MCF 10A (cell line): ENCODE data around the gene SAG. TPM values are rescaled to one million over a fixed set of nuclear protein-coding genes. Genes with fewer than 3 reads are reported as not detected.

Experiments
- BruUV-seq: library from RNA; stranded (reverse); fragments of 400-500 nt; replicated peaks from 2 replicates; lab custom pipeline; 2021; lab: Mats Ljungman, UMichigan
- CTCF ChIA-PET: fragments of 300-600 bp; sonication (Branson Sonifier 250); formaldehyde crosslinking; extraction: SDS; loops from one replicate; lab custom pipeline; 2021; ENCODE audit warnings: antibody characterized with exemption, inconsistent platforms; lab: Yijun Ruan, JAX
- POLR2A ChIA-PET: fragments of 300-600, 350-650 bp; sonication (Branson Sonifier 250); formaldehyde crosslinking; extraction: SDS; loops from one replicate; lab custom pipeline; 2020; ENCODE audit warnings: antibody characterized with exemption, inconsistent platforms; lab: Yijun Ruan, JAX
- DNase-seq: peaks from one replicate; pipeline ENCODE4 v3.0.0-alpha.2; 2018; ENCODE audit not compliant: unreplicated experiment
- H3K27ac Mint-ChIP-seq: one replicate; pipeline ENCODE4 v1.8.0; 2022; ENCODE audit warnings: mild to moderate bottlenecking, low read depth, mixed read lengths; ENCODE audit not compliant: unreplicated experiment
- H3K27me3 Mint-ChIP-seq: one replicate; pipeline ENCODE4 v1.8.0; 2022; ENCODE audit warnings: mixed read lengths; ENCODE audit not compliant: insufficient read depth, unreplicated experiment
- H3K36me3 Mint-ChIP-seq: one replicate; pipeline ENCODE4 v1.8.0; 2022; ENCODE audit warnings: mild to moderate bottlenecking, moderate library complexity, mixed read lengths; ENCODE audit not compliant: insufficient read depth, unreplicated experiment
- H3K4me1 Mint-ChIP-seq: one replicate; pipeline ENCODE4 v1.8.0; 2022; ENCODE audit warnings: mixed read lengths; ENCODE audit not compliant: insufficient read depth, unreplicated experiment
- H3K4me3 Mint-ChIP-seq: one replicate; pipeline ENCODE4 v1.8.0; 2022; ENCODE audit warnings: mild to moderate bottlenecking, moderate library complexity, mixed read lengths; ENCODE audit not compliant: unreplicated experiment
- H3K9me3 Mint-ChIP-seq: one replicate; pipeline ENCODE4 v1.8.0; 2022; ENCODE audit warnings: mixed read lengths; ENCODE audit not compliant: unreplicated experiment
- CTCF ChIP-seq: fragments of 200-600 bp; IDR thresholded peaks from one replicate; pipeline ENCODE4 v1.8.0; 2022; ENCODE audit warnings: antibody characterized with exemption, mild to moderate bottlenecking; ENCODE audit not compliant: unreplicated experiment
- intact Hi-C: fragments of 100-400 bp; cut with micrococcal nuclease; formaldehyde crosslinking; loops from 2 replicates; pipeline ENCODE4 v1.14.1; 2022
- total RNA-seq: library from RNA; stranded (reverse); gene quantifications from 2 replicates; pipeline ENCODE4 v1.2.3, GENCODE V29; 2022

Gene SAG
- total RNA-seq, 1 experiment from 2014 or later = not detected

GRCh38 chr2:233356546-233357308, 49.1 kb downstream of the SAG start:
- no peak for TF ChIP-seq CTCF
- Mint-ChIP-seq H3K27ac (no peak overlapping the region), H3K9me3 (no peaks in the 10 kb centered on the region), H3K36me3 (peaks cover 13% of the 10 kb centered on the region), H3K27me3 (no peaks in the 10 kb centered on the region), H3K4me1 (peaks cover 43% of the 10 kb centered on the region), H3K4me3 (peak overlapping the region; percentile 75)
- peak; percentile 22 for DNase-seq
- ChIA-PET CTCF (interaction anchor here (0.6 to 1.4 kb wide), 6 partner anchors 60 to 610 kb away, joined by 3 to 4 read pairs (median 4); no protein-coding TSS in a partner anchor), POLR2A (interaction anchor here (0.5 to 2.0 kb wide), 9 partner anchors 9 to 1664 kb away, joined by 3 to 8 read pairs (median 3); no protein-coding TSS in a partner anchor)
- intact Hi-C loops = no loop called here
- TSS peak; percentile 93 for BruUV-seq

- BruUV-seq = no TSS peak
- no peak for DNase-seq
- ChIA-PET POLR2A (interaction anchor here (1.3 to 1.4 kb wide), 2 partner anchors 25 to 28 kb away, joined by 3 to 4 read pairs; no protein-coding TSS in a partner anchor), CTCF (interaction anchor here (0.9 kb wide), 1 partner anchor 45 kb away, joined by 4 read pairs; no protein-coding TSS in a partner anchor)
- intact Hi-C loops = no loop called here
- H3K9me3 Mint-ChIP-seq = no peaks in the 10 kb centered on the region
- peaks cover 18% of the 10 kb centered on the region for H3K36me3 Mint-ChIP-seq
- H3K27ac Mint-ChIP-seq = no peak overlapping the region
- no peak overlapping the region for H3K4me3 Mint-ChIP-seq
- no peaks in the 10 kb centered on the region for H3K27me3 Mint-ChIP-seq
- TF ChIP-seq CTCF = no peak
- H3K4me1 Mint-ChIP-seq = peaks cover 33% of the 10 kb centered on the region
Observed at GRCh38 chr2:233358335-233358734, 50.7 kb downstream of the SAG start.

- peaks cover 18% of the 10 kb centered on the region for H3K36me3 Mint-ChIP-seq
- no peaks in the 10 kb centered on the region for H3K9me3 Mint-ChIP-seq
- DNase-seq = no peak
- H3K4me3 Mint-ChIP-seq = no peak overlapping the region
- H3K27ac Mint-ChIP-seq = no peak overlapping the region
- POLR2A ChIA-PET = no interaction called here
- no peak for TF ChIP-seq CTCF
- intact Hi-C loops = no loop called here
- CTCF ChIA-PET = interaction anchor here (0.5 kb wide), 1 partner anchor 19 kb away, joined by 3 read pairs; no protein-coding TSS in a partner anchor
- H3K27me3 Mint-ChIP-seq = no peaks in the 10 kb centered on the region
- no TSS peak for BruUV-seq
- peaks cover 28% of the 10 kb centered on the region for H3K4me1 Mint-ChIP-seq
Observed at GRCh38 chr2:233358947-233359346, 51.3 kb downstream of the SAG start.

- no peak for DNase-seq
- BruUV-seq = no TSS peak
- peaks cover 24% of the 10 kb centered on the region for H3K36me3 Mint-ChIP-seq
- H3K9me3 Mint-ChIP-seq = no peaks in the 10 kb centered on the region
- H3K27ac Mint-ChIP-seq = no peak overlapping the region
- no peak for TF ChIP-seq CTCF
- no peak overlapping the region for H3K4me3 Mint-ChIP-seq
- CTCF ChIA-PET = interaction anchor here (1.2 kb wide), 1 partner anchor 9 kb away, joined by 7 read pairs; no protein-coding TSS in a partner anchor
- POLR2A ChIA-PET = interaction anchor here (1.0 kb wide), 1 partner anchor 23 kb away, joined by 3 read pairs; no protein-coding TSS in a partner anchor
- no peaks in the 10 kb centered on the region for H3K27me3 Mint-ChIP-seq
- intact Hi-C loops = no loop called here
- H3K4me1 Mint-ChIP-seq = peaks cover 27% of the 10 kb centered on the region
Observed at GRCh38 chr2:233359823-233360222, 52.2 kb downstream of the SAG start.
